HepG2 (cell line): Measurements from ENCODE around the gene BRCA2. TPM values are rescaled to one million over a fixed set of nuclear protein-coding genes. Genes with fewer than 3 reads are reported as not detected.
A peak's percentile ranks its signal among the peaks of the same experiment; 100 is the strongest.

Experiments used
- ARID4A ChIP-seq: sonication (generic); formaldehyde crosslinking; IDR thresholded peaks from 2 replicates; pipeline ENCODE4 v1.5.0; 2020; ENCODE audit warnings: mild to moderate bottlenecking, missing genetic modification reagents, borderline replicate concordance
- ATF3 ChIP-seq: sonication (generic); formaldehyde crosslinking; IDR thresholded peaks from 2 replicates; pipeline ENCODE4 v1.4.0; 2020; ENCODE audit warnings: missing genetic modification reagents
- HDAC1 ChIP-seq: sonication (generic); formaldehyde crosslinking; IDR thresholded peaks from 2 replicates; pipeline ENCODE4 v1.5.1; 2020; ENCODE audit warnings: mild to moderate bottlenecking, missing genetic modification reagents
- HOXD1 ChIP-seq: sonication (generic); formaldehyde crosslinking; IDR thresholded peaks from 2 replicates; pipeline ENCODE4 v1.5.0; 2020; ENCODE audit warnings: missing genetic modification reagents
- KDM2A ChIP-seq: sonication (generic); formaldehyde crosslinking; IDR thresholded peaks from 2 replicates; pipeline ENCODE4 v1.4.0; 2020; ENCODE audit warnings: low read depth, missing genetic modification reagents, borderline replicate concordance
- MYPOP ChIP-seq: sonication (generic); formaldehyde crosslinking; IDR thresholded peaks from 2 replicates; pipeline ENCODE4 v1.8.1; 2023; ENCODE audit warnings: mild to moderate bottlenecking, moderate library complexity, missing genetic modification reagents
- PITX1 ChIP-seq: sonication (generic); formaldehyde crosslinking; IDR thresholded peaks from 2 replicates; pipeline ENCODE4 v1.5.1; 2020; ENCODE audit warnings: mild to moderate bottlenecking, missing genetic modification reagents
- PLRG1 ChIP-seq: fragments of 450-650 bp; conservative IDR thresholded peaks from 2 replicates; pipeline ENCODE4 v1.6.1; 2016
- RARA ChIP-seq: IDR thresholded peaks from 2 replicates; pipeline ENCODE4 v1.6.1; 2016; ENCODE audit warnings: missing genetic modification reagents, missing compliant biosample characterization
- SMYD3 ChIP-seq: sonication (generic); formaldehyde crosslinking; IDR thresholded peaks from 2 replicates; pipeline ENCODE4 v1.8.1; 2023; ENCODE audit warnings: mild to moderate bottlenecking, missing genetic modification reagents
- TARDBP ChIP-seq: sonication (generic); formaldehyde crosslinking; IDR thresholded peaks from 2 replicates; pipeline ENCODE4 v1.8.0; 2022; ENCODE audit warnings: mild to moderate bottlenecking, missing genetic modification reagents
- ZFY ChIP-seq: sonication (generic); formaldehyde crosslinking; IDR thresholded peaks from 2 replicates; pipeline ENCODE4 v1.4.0; 2020; ENCODE audit warnings: missing genetic modification reagents
- ZNF142 ChIP-seq: sonication (generic); formaldehyde crosslinking; IDR thresholded peaks from 2 replicates; pipeline ENCODE4 v1.4.0; 2020; ENCODE audit warnings: missing genetic modification reagents
- ZNF329 ChIP-seq: sonication (generic); formaldehyde crosslinking; IDR thresholded peaks from 2 replicates; pipeline ENCODE4 v1.9.0; 2021; ENCODE audit warnings: low read depth, mild to moderate bottlenecking, missing genetic modification reagents
- ZNF451 ChIP-seq: sonication (generic); formaldehyde crosslinking; IDR thresholded peaks from 2 replicates; pipeline ENCODE4 v1.5.0; 2020; ENCODE audit warnings: mild to moderate bottlenecking, missing genetic modification reagents
- ZNF558 ChIP-seq: sonication (generic); formaldehyde crosslinking; IDR thresholded peaks from 2 replicates; pipeline ENCODE4 v1.9.0; 2022; ENCODE audit warnings: mild to moderate bottlenecking, missing genetic modification reagents, borderline replicate concordance
- polyA plus RNA-seq, 8 experiments: library from polyadenylated mRNA; depleted of rRNA in 3 of 8; stranded (reverse) in 7 of 8; unstranded in 1 of 8; fragments of >200 nt; fragmentation: Illumina TruSeq in 4 of 8; extraction: Trizol in 4 of 8; gene quantifications; 2 replicates each; pipeline versions ENCODE4 v1.2.1 to v1.2.3, GENCODE V29; 2011 to 2016; ENCODE audit warnings: low read depth in 4 of 8, missing spikeins in 1 of 8, mixed read lengths in 1 of 8; ENCODE audit not compliant: insufficient read depth in 1 of 8
- total RNA-seq, 5 experiments: library from RNA; depleted of rRNA; stranded (reverse); fragments of >200 nt; fragmentation: Illumina TruSeq; extraction: Trizol; gene quantifications; 2 replicates each; pipeline ENCODE4 v1.2.3, GENCODE V29; 2016; ENCODE audit warnings: low read depth in 1 of 5

Gene BRCA2
- total and polyA plus RNA-seq, 2 of the 13 experiments (the other 11 are each of a cell fraction or from before 2014, with no cell fraction given) = 3.1 to 24.6 TPM

GRCh38 chr13:32426990-32427851, 111.9 kb downstream of the BRCA2 start (continued):
- 0 out of 2 replicates have a peak, but pooled peaks have one; percentile 51 for TF ChIP-seq ZNF142 (CRISPR knock-in tag)
- TF ChIP-seq PITX1 (CRISPR knock-in tag) = peak; percentile 50; the same call in 1 of the 2 replicates
- TF ChIP-seq ARID4A (CRISPR knock-in tag) = peak; percentile 27; the same call in 1 of the 2 replicates
- TF ChIP-seq ZFY (CRISPR knock-in tag) = peak; percentile 72
- 0 out of 2 replicates have a peak, but pooled peaks have one; percentile 16 for TF ChIP-seq TARDBP (CRISPR knock-in tag)
- TF ChIP-seq ATF3 (CRISPR knock-in tag) = 0 out of 2 replicates have a peak, but pooled peaks have one; percentile 13
- peak; percentile 48; the same call in 1 of the 2 replicates for TF ChIP-seq ZNF451 (CRISPR knock-in tag)
- peak; percentile 84 for TF ChIP-seq MYPOP
- peak; percentile 37; the same call in 1 of the 2 replicates for TF ChIP-seq ZNF558 (CRISPR knock-in tag)
- no peak for TF ChIP-seq SMYD3 (CRISPR knock-in tag)
- TF ChIP-seq RARA (CRISPR knock-in tag) = 0 out of 2 replicates have a peak, but pooled peaks have one; percentile 12
- TF ChIP-seq ZNF329 (CRISPR knock-in tag) = 0 out of 2 replicates have a peak, but pooled peaks have one; percentile 31
- peak; percentile 47; the same call in 1 of the 2 replicates for TF ChIP-seq KDM2A (CRISPR knock-in tag)
- TF ChIP-seq HDAC1 (CRISPR knock-in tag) = 0 out of 2 replicates have a peak, but pooled peaks have one; percentile 33
- TF ChIP-seq HOXD1 = 0 out of 2 replicates have a peak, but pooled peaks have one; percentile 40
- TF ChIP-seq PLRG1 = no peak
